Measurements from ENCODE around the gene RSPO3.

DNA sequence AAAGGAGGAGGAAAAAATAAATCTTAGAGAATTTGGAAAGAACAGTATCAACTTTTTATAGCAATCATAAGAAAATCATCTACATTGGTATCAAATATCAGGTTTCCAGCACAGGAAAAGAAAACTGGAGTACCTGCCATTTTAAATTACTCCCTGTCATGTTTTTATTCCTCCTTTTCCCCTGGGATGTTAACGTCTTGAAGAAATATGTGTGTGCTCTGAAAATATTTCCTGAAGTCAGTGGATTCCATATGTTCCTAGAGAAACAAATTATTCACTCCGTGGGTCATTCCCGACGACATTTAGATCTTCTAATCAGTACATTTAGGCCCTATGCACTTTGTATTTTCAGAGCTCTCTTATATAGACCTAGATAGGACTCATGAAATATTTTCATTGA is 42.0 kb upstream of the RSPO3 start:
- TF ChIP-seq, protein P1, sequence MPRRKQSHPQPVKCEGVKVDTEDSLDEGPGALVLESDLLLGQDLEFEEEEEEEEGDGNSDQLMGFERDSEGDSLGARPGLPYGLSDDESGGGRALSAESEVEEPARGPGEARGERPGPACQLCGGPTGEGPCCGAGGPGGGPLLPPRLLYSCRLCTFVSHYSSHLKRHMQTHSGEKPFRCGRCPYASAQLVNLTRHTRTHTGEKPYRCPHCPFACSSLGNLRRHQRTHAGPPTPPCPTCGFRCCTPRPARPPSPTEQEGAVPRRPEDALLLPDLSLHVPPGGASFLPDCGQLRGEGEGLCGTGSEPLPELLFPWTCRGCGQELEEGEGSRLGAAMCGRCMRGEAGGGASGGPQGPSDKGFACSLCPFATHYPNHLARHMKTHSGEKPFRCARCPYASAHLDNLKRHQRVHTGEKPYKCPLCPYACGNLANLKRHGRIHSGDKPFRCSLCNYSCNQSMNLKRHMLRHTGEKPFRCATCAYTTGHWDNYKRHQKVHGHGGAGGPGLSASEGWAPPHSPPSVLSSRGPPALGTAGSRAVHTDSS (tag by site-specific recombination; IDR thresholded peaks at IDR 0.05) = no peak
- TF ChIP-seq, protein P2, sequence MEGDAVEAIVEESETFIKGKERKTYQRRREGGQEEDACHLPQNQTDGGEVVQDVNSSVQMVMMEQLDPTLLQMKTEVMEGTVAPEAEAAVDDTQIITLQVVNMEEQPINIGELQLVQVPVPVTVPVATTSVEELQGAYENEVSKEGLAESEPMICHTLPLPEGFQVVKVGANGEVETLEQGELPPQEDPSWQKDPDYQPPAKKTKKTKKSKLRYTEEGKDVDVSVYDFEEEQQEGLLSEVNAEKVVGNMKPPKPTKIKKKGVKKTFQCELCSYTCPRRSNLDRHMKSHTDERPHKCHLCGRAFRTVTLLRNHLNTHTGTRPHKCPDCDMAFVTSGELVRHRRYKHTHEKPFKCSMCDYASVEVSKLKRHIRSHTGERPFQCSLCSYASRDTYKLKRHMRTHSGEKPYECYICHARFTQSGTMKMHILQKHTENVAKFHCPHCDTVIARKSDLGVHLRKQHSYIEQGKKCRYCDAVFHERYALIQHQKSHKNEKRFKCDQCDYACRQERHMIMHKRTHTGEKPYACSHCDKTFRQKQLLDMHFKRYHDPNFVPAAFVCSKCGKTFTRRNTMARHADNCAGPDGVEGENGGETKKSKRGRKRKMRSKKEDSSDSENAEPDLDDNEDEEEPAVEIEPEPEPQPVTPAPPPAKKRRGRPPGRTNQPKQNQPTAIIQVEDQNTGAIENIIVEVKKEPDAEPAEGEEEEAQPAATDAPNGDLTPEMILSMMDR (tag by site-specific recombination; IDR thresholded peaks at IDR 0.05) = no peak

Data from HEK293 (cell line).